GM18873 (cell line): Measurements from ENCODE around the gene CYTH3.
"Not testable (repeated sequence)": the region's sequence is repeated elsewhere in the genome, so short reads cannot be mapped to it uniquely, and the experiment has no call there.

ENCODE experiments used
- ATAC-seq: cut with Tn5 transposase; IDR thresholded peaks from one replicate; pipeline ENCODE4 v1.9.1; 2021; ENCODE audit warnings: mild to moderate bottlenecking, moderate library complexity, moderate number of reproducible peaks; ENCODE audit not compliant: unreplicated experiment, low FRiP score

The CYTH3 gene

GRCh38 chr7:6235029-6235871 is 37.2 kb downstream of the CYTH3 start:
- no peak for ATAC-seq

- ATAC-seq, result no peak
Observed at GRCh38 chr7:6234384-6234783, 38.0 kb downstream of the CYTH3 start.

- ATAC-seq, result no peak
Observed at GRCh38 chr7:6232534-6232933, 39.9 kb downstream of the CYTH3 start.

GRCh38 chr7:6232116-6232515 is 40.3 kb downstream of the CYTH3 start:
- ATAC-seq, result no peak

GRCh38 chr7:6231184-6231583 is 41.2 kb downstream of the CYTH3 start:
- ATAC-seq, result no peak

- ATAC-seq, result not testable (repeated sequence)
Observed at GRCh38 chr7:6229284-6229683, 43.1 kb downstream of the CYTH3 start.

- ATAC-seq, result no peak
Observed at GRCh38 chr7:6228361-6229229, 43.8 kb downstream of the CYTH3 start.

GRCh38 chr7:6227294-6227846 is 45.1 kb downstream of the CYTH3 start:
- no peak for ATAC-seq

GRCh38 chr7:6226194-6226799 is 46.1 kb downstream of the CYTH3 start:
- ATAC-seq, result no peak

GRCh38 chr7:6223411-6223810 is 49.0 kb downstream of the CYTH3 start:
- ATAC-seq, result not testable (repeated sequence)

- ATAC-seq, result not testable (repeated sequence)
Observed at GRCh38 chr7:6223010-6223409, 49.4 kb downstream of the CYTH3 start.

- no peak for ATAC-seq
Observed at GRCh38 chr7:6221340-6222319, 50.8 kb downstream of the CYTH3 start.

GRCh38 chr7:6218329-6218728 is 54.1 kb downstream of the CYTH3 start:
- no peak for ATAC-seq

GRCh38 chr7:6212008-6212407 is 60.4 kb downstream of the CYTH3 start:
- no peak for ATAC-seq

GRCh38 chr7:6210621-6211372 is 61.6 kb downstream of the CYTH3 start:
- ATAC-seq, result no peak

- ATAC-seq, result no peak
Observed at GRCh38 chr7:6209340-6209739, 63.1 kb downstream of the CYTH3 start.

GRCh38 chr7:6208573-6209328 is 63.7 kb downstream of the CYTH3 start:
- no peak for ATAC-seq

- no peak for ATAC-seq
Observed at GRCh38 chr7:6205971-6206660, 66.3 kb downstream of the CYTH3 start.
